Sciatic nerve (tissue), 2 donors: Measurements from ENCODE around the gene DCHS2. TPM values are rescaled to one million over a fixed set of nuclear protein-coding genes. Genes with fewer than 3 reads are reported as not detected.

Experiments used
- ATAC-seq: fragments of 200-7000 bp; cut with Tn5 transposase; one replicate; pipeline ENCODE4 v1.9.1; 2020; ENCODE audit warnings: mild to moderate bottlenecking, moderate library complexity
- DNase-seq: peaks from one replicate; pipeline ENCODE4 v3.0.0-alpha.2; 2020; ENCODE audit warnings: low spot score
- intact Hi-C: fragments of 100-400 bp; cut with DNase I; formaldehyde crosslinking; loops from one replicate; pipeline ENCODE4 v1.14.2; 2022
- total RNA-seq: library from RNA; stranded (reverse); fragmentation: NEBNext Ultra II Directional; extraction: Animal tissue kit (Norgen Biotek cat#: 25700); gene quantifications from one replicate; pipeline ENCODE4 v1.2.1, GENCODE V29; 2021
- donor health status: DM: no; HTN: no; CAD: no.
- donor health status: DM: no; HTN: no; CAD: no.

Gene DCHS2
- total RNA-seq, 1 donor from 2014 or later: not detected

- intact Hi-C loops: no loop called here
- ATAC-seq: no peak
- DNase-seq: no peak
These were observed 146.2 kb downstream of the DCHS2 start for GRCh38 chr4:154345359-154345758.

- DNase-seq (no peak), ATAC-seq (no peak)
- intact Hi-C loops: no loop called here
These were observed 146.9 kb downstream of the DCHS2 start for GRCh38 chr4:154344686-154345085.

GRCh38 chr4:154343651-154344050 lies 147.9 kb downstream of the DCHS2 start:
- intact Hi-C loops: no loop called here
- DNase-seq (no peak), ATAC-seq (no peak)

- ATAC-seq (no peak), DNase-seq (no peak)
- intact Hi-C loops: no loop called here
These were observed 150.2 kb downstream of the DCHS2 start for GRCh38 chr4:154341448-154341847.

GRCh38 chr4:154335588-154335987 lies 156.0 kb downstream of the DCHS2 start:
- ATAC-seq (no peak), DNase-seq (no peak)
- intact Hi-C loops: no loop called here

GRCh38 chr4:154332681-154333421 lies 158.7 kb downstream of the DCHS2 start:
- intact Hi-C loops: no loop called here
- DNase-seq (peak; percentile 57), ATAC-seq (peak; percentile 83)

- ATAC-seq (peak; percentile 49), DNase-seq (no peak)
- intact Hi-C loops: no loop called here
These were observed 161.7 kb downstream of the DCHS2 start for GRCh38 chr4:154329939-154330338.

GRCh38 chr4:154329268-154329868 lies 162.2 kb downstream of the DCHS2 start:
- no peak for DNase-seq
- ATAC-seq: peak; percentile 39
- intact Hi-C loops: no loop called here

- ATAC-seq (no peak), DNase-seq (no peak)
- intact Hi-C loops: no loop called here
These were observed 163.6 kb downstream of the DCHS2 start for GRCh38 chr4:154328030-154328429.

GRCh38 chr4:154320521-154320920 lies 171.1 kb downstream of the DCHS2 start:
- no peak for ATAC-seq

GRCh38 chr4:154319736-154320135 lies 171.9 kb downstream of the DCHS2 start:
- no peak for ATAC-seq
- intact Hi-C loops: no loop called here

More at GRCh38 chr4:154320521-154320920, 171.1 kb downstream of the DCHS2 start:
- intact Hi-C loops: no loop called here
- no peak for DNase-seq

GRCh38 chr4:154317201-154317999 lies 174.2 kb downstream of the DCHS2 start:
- no peak for ATAC-seq
- intact Hi-C loops: no loop called here

More at GRCh38 chr4:154319736-154320135, 171.9 kb downstream of the DCHS2 start:
- DNase-seq: no peak

GRCh38 chr4:154315741-154316140 lies 175.9 kb downstream of the DCHS2 start:
- no peak for DNase-seq
- ATAC-seq: no peak
- intact Hi-C loops: no loop called here

More at GRCh38 chr4:154317201-154317999, 174.2 kb downstream of the DCHS2 start:
- DNase-seq: no peak

- intact Hi-C loops: no loop called here
- ATAC-seq (peak; percentile 67), DNase-seq (no peak)
These were observed 177.4 kb downstream of the DCHS2 start for GRCh38 chr4:154314248-154314647.

- DNase-seq (no peak), ATAC-seq (no peak)
- intact Hi-C loops: no loop called here
These were observed 178.5 kb downstream of the DCHS2 start for GRCh38 chr4:154313004-154313585.

- intact Hi-C loops: no loop called here
- DNase-seq: no peak
- no peak for ATAC-seq
These were observed 179.4 kb downstream of the DCHS2 start for GRCh38 chr4:154312246-154312645.

- no peak for ATAC-seq
- no peak for DNase-seq
- intact Hi-C loops: no loop called here
These were observed 181.0 kb downstream of the DCHS2 start for GRCh38 chr4:154310578-154310977.

- intact Hi-C loops: no loop called here
- ATAC-seq (no peak), DNase-seq (no peak)
These were observed 183.4 kb downstream of the DCHS2 start for GRCh38 chr4:154308207-154308606.

GRCh38 chr4:154307451-154307850 lies 184.1 kb downstream of the DCHS2 start:
- no peak for ATAC-seq
- intact Hi-C loops: no loop called here
- no peak for DNase-seq
